Activated CD8-positive, alpha-beta memory T cell treated with anti-CD3 and anti-CD28 coated beads for 48 hours (primary cell): ENCODE data around the gene OR51B2.
"Not testable (repeated sequence)": the region's sequence is repeated elsewhere in the genome, so short reads cannot be mapped to it uniquely, and the experiment has no call there.

Experiments
- DNase-seq, 3 experiments: peaks; one replicate each; pipeline ENCODE4 v3.0.0-alpha.2; 2020; ENCODE audit warnings: low read depth in 2 of 3, low spot score in 2 of 3

The OR51B2 gene

GRCh38 chr11:5313326-5314023, 10.6 kb downstream of the OR51B2 start:
- DNase-seq, result not testable (repeated sequence)

GRCh38 chr11:5310423-5310822, 13.7 kb downstream of the OR51B2 start:
- no peak for DNase-seq

GRCh38 chr11:5307256-5308019, 16.7 kb downstream of the OR51B2 start:
- no peak for DNase-seq

GRCh38 chr11:5304046-5304445, 20.1 kb downstream of the OR51B2 start:
- DNase-seq, result no peak

- no peak for DNase-seq
These were observed 20.5 kb downstream of the OR51B2 start for GRCh38 chr11:5303626-5304025.

- no peak for DNase-seq
These were observed 22.3 kb downstream of the OR51B2 start, which contains the start of gene OR51B4 for GRCh38 chr11:5301846-5302245. Gene OR51B4 (minus strand): TSS chr11:5301946. CDS start chr11:5301946, 0 bp downstream.

- no peak for DNase-seq
These were observed 23.8 kb downstream of the OR51B2 start for GRCh38 chr11:5300251-5300650.

GRCh38 chr11:5298451-5298850, 25.6 kb downstream of the OR51B2 start:
- DNase-seq, result no peak

- DNase-seq, result no peak
These were observed 26.3 kb downstream of the OR51B2 start for GRCh38 chr11:5297721-5298323.

- not testable (repeated sequence) for DNase-seq
These were observed 29.6 kb downstream of the OR51B2 start for GRCh38 chr11:5294342-5294995.

- DNase-seq, result no peak
These were observed 31.1 kb downstream of the OR51B2 start for GRCh38 chr11:5293028-5293427.

GRCh38 chr11:5291207-5291838, 32.8 kb downstream of the OR51B2 start:
- no peak for DNase-seq

GRCh38 chr11:5290106-5290505, 34.0 kb downstream of the OR51B2 start:
- no peak for DNase-seq

GRCh38 chr11:5289696-5290095, 34.4 kb downstream of the OR51B2 start:
- no peak for DNase-seq

- DNase-seq, result no peak
These were observed 35.1 kb downstream of the OR51B2 start for GRCh38 chr11:5288906-5289550.

- no peak for DNase-seq
These were observed 35.8 kb downstream of the OR51B2 start for GRCh38 chr11:5288108-5288905.

GRCh38 chr11:5286901-5287300, 37.2 kb downstream of the OR51B2 start:
- no peak for DNase-seq

GRCh38 chr11:5286351-5286750, 37.7 kb downstream of the OR51B2 start:
- DNase-seq, result no peak

- no peak for DNase-seq
These were observed 38.3 kb downstream of the OR51B2 start for GRCh38 chr11:5285703-5286340.
